Trophoblast cell (in vitro differentiated cells and primary cell): ENCODE measurements around the gene GPHA2.
A peak's percentile ranks its signal among the peaks of the same experiment; 100 is the strongest.

Experiments
- DNase-seq, 2 donors: peaks; one replicate each; pipeline ENCODE4 v3.0.0-alpha.2; 2016
- H2AFZ ChIP-seq: 2 replicates; pipeline ENCODE4 v1.6.1; 2013; ENCODE audit warnings: low read length, moderate library complexity, mild to moderate bottlenecking; ENCODE audit not compliant: insufficient read depth, poor library complexity
- H2AK5ac ChIP-seq: 2 replicates; pipeline ENCODE4 v1.6.1; 2013; ENCODE audit warnings: mild to moderate bottlenecking, low read length
- H2BK120ac ChIP-seq: 2 replicates; pipeline ENCODE4 v1.6.1; 2013; ENCODE audit warnings: low read length, mild to moderate bottlenecking, moderate library complexity; ENCODE audit not compliant: insufficient read depth, poor library complexity
- H2BK12ac ChIP-seq: 2 replicates; pipeline ENCODE4 v1.6.1; 2013; ENCODE audit warnings: mild to moderate bottlenecking, low read length, moderate library complexity
- H2BK5ac ChIP-seq: 2 replicates; pipeline ENCODE4 v1.6.1; 2013; ENCODE audit warnings: low read length, low read depth, moderate library complexity, mild to moderate bottlenecking; ENCODE audit not compliant: poor library complexity
- H3K14ac ChIP-seq: 2 replicates; pipeline ENCODE4 v1.6.1; 2013; ENCODE audit warnings: mild to moderate bottlenecking, low read length
- H3K18ac ChIP-seq: 2 replicates; pipeline ENCODE4 v1.6.1; 2013; ENCODE audit warnings: mild to moderate bottlenecking, low read length
- H3K23ac ChIP-seq: 2 replicates; pipeline ENCODE4 v1.6.1; 2013; ENCODE audit warnings: low read length
- H3K27ac ChIP-seq: 2 replicates; pipeline ENCODE4 v1.5.1; 2013; ENCODE audit warnings: low read depth, mild to moderate bottlenecking, inconsistent platforms, low read length, moderate library complexity
- H3K27me3 ChIP-seq: 2 replicates; pipeline ENCODE4 v1.6.1; 2013; ENCODE audit warnings: inconsistent platforms, mild to moderate bottlenecking, low read length, moderate library complexity; ENCODE audit not compliant: insufficient read depth
- H3K36me3 ChIP-seq, 2 experiments: 1 replicate in 1 of 2; 2 replicates in 1 of 2; pipeline ENCODE4 v1.6.1; 2013; ENCODE audit warnings: low read length in 2 of 2, mild to moderate bottlenecking in 2 of 2, moderate library complexity in 1 of 2; ENCODE audit not compliant: insufficient read depth in 2 of 2, control insufficient read depth in 1 of 2
- H3K4ac ChIP-seq: 2 replicates; pipeline ENCODE4 v1.6.1; 2013; ENCODE audit warnings: low read depth, mild to moderate bottlenecking, low read length, moderate library complexity
- H3K4me1 ChIP-seq, 2 experiments: 1 replicate in 1 of 2; 2 replicates in 1 of 2; pipeline ENCODE4 v1.6.1; 2013; ENCODE audit warnings: low read length in 2 of 2, mild to moderate bottlenecking in 2 of 2, moderate library complexity in 1 of 2; ENCODE audit not compliant: insufficient read depth in 2 of 2, control insufficient read depth in 1 of 2
- H3K4me2 ChIP-seq: 2 replicates; pipeline ENCODE4 v1.6.1; 2013; ENCODE audit warnings: inconsistent platforms, mild to moderate bottlenecking, low read length, moderate library complexity
- H3K4me3 ChIP-seq: 2 replicates; pipeline ENCODE4 v1.5.1; 2013; ENCODE audit warnings: mild to moderate bottlenecking, low read depth, low read length, inconsistent platforms
- H3K79me1 ChIP-seq: one replicate; pipeline ENCODE4 v1.6.1; 2013; ENCODE audit warnings: low read length
- H3K79me2 ChIP-seq: 2 replicates; pipeline ENCODE4 v1.6.1; 2013; ENCODE audit warnings: low read length, mild to moderate bottlenecking; ENCODE audit not compliant: control insufficient read depth, insufficient read depth, poor library complexity
- H3K9ac ChIP-seq: 2 replicates; pipeline ENCODE4 v1.6.1; 2013; ENCODE audit warnings: mild to moderate bottlenecking, low read length
- H3K9me3 ChIP-seq: 2 replicates; pipeline ENCODE4 v1.6.1; 2013; ENCODE audit warnings: low read depth, mild to moderate bottlenecking, control low read depth, inconsistent platforms, low read length; ENCODE audit not compliant: insufficient read depth
- H4K12ac ChIP-seq: 2 replicates; pipeline ENCODE4 v1.6.1; 2013; ENCODE audit warnings: low read depth, mild to moderate bottlenecking, low read length, moderate library complexity
- H4K8ac ChIP-seq: 2 replicates; pipeline ENCODE4 v1.6.1; 2013; ENCODE audit warnings: low read depth, mild to moderate bottlenecking, low read length, moderate library complexity
- H4K91ac ChIP-seq: one replicate; pipeline ENCODE4 v1.6.1; 2013; ENCODE audit warnings: low read depth, mild to moderate bottlenecking, low read length, moderate library complexity
- WGBS: extraction: QIAGEN DNeasy Blood & Tissue Kit; methylation state at CpG from one replicate; pipeline ENCODE4 v1.1.7; 2013; ENCODE audit warnings: missing lambda C conversion rate; ENCODE audit not compliant: insufficient read length, insufficient coverage; ENCODE audit errors: extremely low coverage; 5-methylcytosine and 5-hydroxymethylcytosine counted together

Gene GPHA2

DNA sequence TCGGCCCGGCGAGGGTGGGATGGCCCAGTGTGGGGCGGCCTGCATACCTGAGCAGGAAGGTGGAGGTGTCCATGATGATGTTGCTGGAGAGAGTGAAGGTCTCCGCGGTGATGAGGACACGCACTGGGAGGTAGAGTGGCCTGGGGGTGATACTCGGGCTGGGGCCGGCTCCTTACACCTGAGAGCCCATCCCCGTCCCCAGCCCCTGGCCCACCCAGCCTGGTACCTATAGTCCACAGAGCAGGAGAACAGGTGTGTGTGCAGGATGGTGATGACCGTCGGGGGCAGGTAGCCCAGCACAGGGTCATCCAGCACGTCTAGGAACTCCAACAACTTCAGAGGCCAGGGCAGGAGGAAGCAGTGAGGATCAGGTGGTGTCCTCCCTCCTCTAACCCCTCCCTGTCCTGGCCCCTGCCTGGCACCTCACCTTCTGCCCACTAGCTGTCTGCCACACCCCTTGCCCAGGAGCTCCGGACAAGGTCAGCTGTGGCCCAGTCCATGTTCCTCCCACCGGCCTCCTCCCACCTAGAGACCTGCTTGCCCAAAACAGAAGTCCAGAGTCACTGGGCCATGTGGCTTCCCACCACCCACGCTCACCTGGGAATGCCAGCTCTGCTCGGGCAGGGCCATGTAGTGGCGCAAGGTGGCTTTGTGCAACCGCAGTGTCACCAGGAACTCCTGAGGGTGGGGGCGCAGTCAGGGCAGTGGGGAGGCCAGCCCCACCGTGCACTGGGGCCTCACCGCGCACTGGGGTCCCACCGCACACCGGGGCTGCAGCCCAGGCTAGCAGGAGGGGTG lies 30.0 kb downstream of the GPHA2 start:
- DNase-seq, result no peak
- Histone ChIP-seq H3K27me3 (no peaks in the 10 kb centered on the region), H3K4ac (no peak overlapping the region), H3K23ac (no peak overlapping the region), H3K4me2 (no peak overlapping the region), H3K79me1 (no peaks in the 10 kb centered on the region), H2BK12ac (no peak overlapping the region), H3K4me3 (no peak overlapping the region), H3K36me3 (peaks cover 75 to 82% of the 10 kb centered on the region in 2 experiments), H2BK5ac (no peak overlapping the region), H3K9me3 (peaks cover 2% of the 10 kb centered on the region), H4K12ac (no peak overlapping the region), H3K18ac (no peak overlapping the region), H2AFZ (no peak overlapping the region), H3K9ac (no peak overlapping the region), H4K8ac (no peak overlapping the region), H3K14ac (no peak overlapping the region), H3K79me2 (no peaks in the 10 kb centered on the region), H4K91ac (no peak overlapping the region), H2BK120ac (no peak overlapping the region), H3K4me1 (no peaks in the 10 kb centered on the region), H3K27ac (no peak overlapping the region), H2AK5ac (no peak overlapping the region)
- WGBS, result no CpG with 5 or more reads among the region's 25 CpGs

GRCh38 chr11:64903291-64903833 lies 32.3 kb downstream of the GPHA2 start:
- Histone ChIP-seq H3K9me3 (peaks cover 5% of the 10 kb centered on the region), H3K9ac (no peak overlapping the region), H3K14ac (no peak overlapping the region), H2AK5ac (no peak overlapping the region), H2BK12ac (no peak overlapping the region), H3K36me3 (peaks cover 72 to 77% of the 10 kb centered on the region in 2 experiments), H2AFZ (no peak overlapping the region), H3K27ac (no peak overlapping the region), H3K79me2 (no peaks in the 10 kb centered on the region), H3K18ac (no peak overlapping the region), H4K91ac (no peak overlapping the region), H3K4me3 (no peak overlapping the region), H2BK5ac (no peak overlapping the region), H3K4me1 (no peaks in the 10 kb centered on the region), H3K27me3 (no peaks in the 10 kb centered on the region), H3K4ac (no peak overlapping the region), H3K79me1 (no peaks in the 10 kb centered on the region), H3K4me2 (no peak overlapping the region), H4K8ac (no peak overlapping the region), H2BK120ac (no peak overlapping the region), H3K23ac (no peak overlapping the region), H4K12ac (no peak overlapping the region)
- no CpG with 5 or more reads among the region's 23 CpGs for WGBS
- DNase-seq, result no peak

- no peak overlapping the region for H4K12ac ChIP-seq
- no peak overlapping the region for H3K4ac ChIP-seq
- no peak overlapping the region for H3K27ac ChIP-seq
- no peaks in the 10 kb centered on the region for H3K79me1 ChIP-seq
- no peak overlapping the region for H4K91ac ChIP-seq
- H3K79me2 ChIP-seq, result no peaks in the 10 kb centered on the region
- no peak overlapping the region for H3K23ac ChIP-seq
- peaks cover 78 to 80% of the 10 kb centered on the region in 2 experiments for H3K36me3 ChIP-seq
- H2BK12ac ChIP-seq, result no peak overlapping the region
- no peak overlapping the region for H2AFZ ChIP-seq
- H3K9me3 ChIP-seq, result peaks cover 5% of the 10 kb centered on the region
- H3K9ac ChIP-seq, result no peak overlapping the region
- no peak overlapping the region for H3K4me2 ChIP-seq
- H3K14ac ChIP-seq, result no peak overlapping the region
- no peak overlapping the region for H4K8ac ChIP-seq
- no peak overlapping the region for H2BK120ac ChIP-seq
- DNase-seq, result no peak
- H3K4me1 ChIP-seq, result no peaks in the 10 kb centered on the region
- H3K18ac ChIP-seq, result no peak overlapping the region
- H2AK5ac ChIP-seq, result no peak overlapping the region
- H3K27me3 ChIP-seq, result no peaks in the 10 kb centered on the region
- H3K4me3 ChIP-seq, result peak overlapping the region; percentile 34
- no CpG with 5 or more reads among the region's 30 CpGs for WGBS
- no peak overlapping the region for H2BK5ac ChIP-seq
These were observed 33.4 kb downstream of the GPHA2 start for GRCh38 chr11:64902102-64902900.

DNA sequence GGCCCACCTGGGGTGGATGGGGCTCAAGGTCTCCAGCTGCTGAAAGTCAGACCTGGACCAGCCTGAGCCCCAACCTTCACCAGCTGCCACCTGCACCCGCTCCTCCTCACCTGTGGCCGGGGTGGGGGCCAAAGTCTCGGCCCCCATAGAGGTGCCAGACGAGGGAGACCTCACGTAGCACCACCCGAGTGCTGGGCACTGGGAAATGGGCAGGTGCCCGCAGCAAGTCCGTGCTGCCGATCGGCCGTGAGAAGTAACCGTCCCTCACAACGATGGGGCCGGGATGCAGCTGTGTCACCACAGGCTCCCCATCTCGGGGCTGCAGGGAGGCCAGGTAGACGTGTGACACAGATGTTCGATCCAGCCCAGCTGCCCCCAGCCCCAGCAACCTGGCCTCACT lies 34.9 kb downstream of the GPHA2 start:
- Histone ChIP-seq H3K9me3 (peaks cover 5% of the 10 kb centered on the region), H3K79me1 (no peaks in the 10 kb centered on the region), H4K91ac (no peak overlapping the region), H3K4ac (no peak overlapping the region), H3K4me1 (no peaks in the 10 kb centered on the region), H4K12ac (no peak overlapping the region), H3K27me3 (no peaks in the 10 kb centered on the region), H2BK5ac (no peak overlapping the region), H3K9ac (no peak overlapping the region), H3K14ac (no peak overlapping the region), H2BK12ac (no peak overlapping the region), H3K4me3 (no peak overlapping the region), H3K18ac (no peak overlapping the region), H3K4me2 (no peak overlapping the region), H2BK120ac (no peak overlapping the region), H3K23ac (no peak overlapping the region), H3K27ac (no peak overlapping the region), H4K8ac (no peak overlapping the region), H2AFZ (no peak overlapping the region), H3K79me2 (no peaks in the 10 kb centered on the region), H2AK5ac (no peak overlapping the region), H3K36me3 (peaks cover 78 to 80% of the 10 kb centered on the region in 2 experiments)
- WGBS, result no CpG with 5 or more reads among the region's 17 CpGs
- DNase-seq, result no peak
